HG02571 (cell line): Measurements from ENCODE around the gene ZNF600.
A peak's percentile ranks its signal among the peaks of the same experiment; 100 is the strongest.
"Not testable (repeated sequence)": the region's sequence is repeated elsewhere in the genome, so short reads cannot be mapped to it uniquely, and the experiment has no call there.

ENCODE experiments used
- ATAC-seq: cut with Tn5 transposase; IDR thresholded peaks from one replicate; pipeline ENCODE4 v1.9.1; 2021; ENCODE audit warnings: mild to moderate bottlenecking, moderate library complexity; ENCODE audit not compliant: unreplicated experiment

Gene ZNF600

GRCh38 chr19:52742516-52742915 is 44.1 kb downstream of the ZNF600 start:
- ATAC-seq: no peak

- no peak for ATAC-seq
Measured at GRCh38 chr19:52741951-52742485, 44.6 kb downstream of the ZNF600 start.

GRCh38 chr19:52741371-52741770 is 45.2 kb downstream of the ZNF600 start:
- ATAC-seq: not testable (repeated sequence)

GRCh38 chr19:52739576-52739975 is 47.0 kb downstream of the ZNF600 start:
- no peak for ATAC-seq

GRCh38 chr19:52735734-52736133 is 50.9 kb downstream of the ZNF600 start:
- no peak for ATAC-seq

GRCh38 chr19:52734893-52735661 is 51.5 kb downstream of the ZNF600 start, which contains the start of gene ZNF611:
ZNF611 (minus strand) TSS chr19:52735044; CDS start chr19:52715894, 19,150 bp downstream.
- ATAC-seq: peak; percentile 90

GRCh38 chr19:52734331-52734892 is 52.2 kb downstream of the ZNF600 start:
- peak; percentile 24 for ATAC-seq

- ATAC-seq: not testable (repeated sequence)
Measured at GRCh38 chr19:52726051-52726450, 60.5 kb downstream of the ZNF600 start.

- no peak for ATAC-seq
Measured at GRCh38 chr19:52725528-52725961, 61.0 kb downstream of the ZNF600 start.

GRCh38 chr19:52724701-52725514 is 61.7 kb downstream of the ZNF600 start:
- ATAC-seq: no peak

GRCh38 chr19:52723907-52724598 is 62.5 kb downstream of the ZNF600 start:
- not testable (repeated sequence) for ATAC-seq

- ATAC-seq: no peak
Measured at GRCh38 chr19:52722062-52723003, 64.3 kb downstream of the ZNF600 start.

- ATAC-seq: not testable (repeated sequence)
Measured at GRCh38 chr19:52720541-52720940, 66.0 kb downstream of the ZNF600 start.

GRCh38 chr19:52716522-52716921 is 70.1 kb downstream of the ZNF600 start:
- ATAC-seq: no peak

- ATAC-seq: not testable (repeated sequence)
Measured at GRCh38 chr19:52715902-52716301, 70.7 kb downstream of the ZNF600 start.

GRCh38 chr19:52715330-52715729 is 71.3 kb downstream of the ZNF600 start:
- not testable (repeated sequence) for ATAC-seq
